ENCODE measurements around the gene TOPBP1.

- TF ChIP-seq POLR2A (IDR thresholded peaks at IDR 0.05; ENCODE audit: low read length): no peak
- TF ChIP-seq GATA1 (IDR thresholded peaks at IDR 0.05; ENCODE audit: low read depth, low read length): no peak
Observed at GRCh38 chr3:133706033-133706432, 44.3 kb upstream of the TOPBP1 start.

Data from erythroblast (primary cell).